Endothelial cell of umbilical vein (primary cell): ENCODE data around the gene LRIG1. TPM values are rescaled to one million over a fixed set of nuclear protein-coding genes. Genes with fewer than 3 reads are reported as not detected.

ENCODE experiments used
- BruUV-seq: library from RNA; stranded (reverse); fragments of 400-500 nt; replicated peaks from 2 replicates; lab custom pipeline; 2021; lab: Mats Ljungman, UMichigan
- CTCF ChIA-PET: fragments of 300-600, 350-600 bp; sonication (Branson Sonifier 250); formaldehyde crosslinking; loops from one replicate; lab custom pipeline; 2021; ENCODE audit warnings: antibody characterized with exemption, inconsistent platforms; lab: Charles Lee
- POLR2A ChIA-PET: fragments of 300-600, 350-600 bp; sonication (Branson Sonifier 250); formaldehyde crosslinking; loops from one replicate; lab custom pipeline; 2021; ENCODE audit warnings: antibody characterized with exemption, inconsistent platforms; lab: Charles Lee
- DNase-seq: peaks from one replicate; pipeline ENCODE4 v3.0.0-alpha.2; 2011; ENCODE audit warnings: low read depth, low spot score
- FAIRE-seq: peaks from 2 replicates; lab custom pipeline; 2011; peaks lifted over from hg19 to GRCh38; lab: Jason Lieb, UNC
- H2AFZ ChIP-seq: 2 replicates; pipeline ENCODE4 v1.6.0; 2012; ENCODE audit warnings: low read depth, low read length, control low read depth, inconsistent platforms
- H3K27ac ChIP-seq: 2 replicates; pipeline ENCODE4 v1.5.1; 2011; ENCODE audit warnings: low read depth, mild to moderate bottlenecking, control low read depth, low read length, moderate library complexity; ENCODE audit not compliant: insufficient read depth
- H3K27me3 ChIP-seq, 2 experiments: 2 replicates each; pipeline versions ENCODE4 v1.6.0 to v1.6.1; 2011; ENCODE audit warnings: low read length in 2 of 2, mixed read lengths in 1 of 2; ENCODE audit not compliant: control insufficient read depth in 2 of 2, insufficient read depth in 2 of 2
- H3K36me3 ChIP-seq, 2 experiments: 2 replicates in 1 of 2; 3 replicates in 1 of 2; pipeline ENCODE4 v1.5.1; 2011; ENCODE audit warnings: low read length in 2 of 2, mild to moderate bottlenecking in 1 of 2, moderate library complexity in 1 of 2; ENCODE audit not compliant: control insufficient read depth in 2 of 2, insufficient read depth in 2 of 2; ENCODE audit errors: extremely low read depth in 1 of 2
- H3K4me1 ChIP-seq: 3 replicates; pipeline ENCODE4 v1.5.1; 2011; ENCODE audit warnings: mild to moderate bottlenecking, low read length; ENCODE audit not compliant: control insufficient read depth, insufficient read depth; ENCODE audit errors: extremely low read depth
- H3K4me2 ChIP-seq: 2 replicates; pipeline ENCODE4 v1.6.1; 2011; ENCODE audit warnings: low read length, control low read depth, mixed read lengths; ENCODE audit not compliant: insufficient read depth
- H3K4me3 ChIP-seq, 3 experiments: fragments of 200-600 bp in 1 of 3; sonication (generic), shearing (Covaris generic) in 1 of 3; replicated peaks in 1 of 3; 2 replicates each; pipeline ENCODE4 v1.5.1; 2011 to 2016; ENCODE audit warnings: control low read depth in 3 of 3, low read length in 3 of 3, mild to moderate bottlenecking in 2 of 3, inconsistent platforms in 1 of 3, low read depth in 1 of 3, moderate library complexity in 1 of 3; ENCODE audit not compliant: insufficient read depth in 1 of 3
- H3K79me2 ChIP-seq: 2 replicates; pipeline ENCODE4 v1.6.0; 2012; ENCODE audit warnings: low read length, inconsistent platforms; ENCODE audit not compliant: control insufficient read depth, insufficient read depth
- H3K9ac ChIP-seq: replicated peaks from 2 replicates; pipeline ENCODE3; 2011; ENCODE audit warnings: low read length, control low read depth; ENCODE audit not compliant: insufficient read depth; ENCODE audit errors: extremely low read depth
- H3K9me1 ChIP-seq: replicated peaks from 3 replicates; pipeline ENCODE4 v1.6.0; 2011; ENCODE audit warnings: mild to moderate bottlenecking, low read length; ENCODE audit not compliant: control insufficient read depth, insufficient read depth; ENCODE audit errors: extremely low read depth
- H3K9me3 ChIP-seq: replicated peaks from 2 replicates; pipeline ENCODE4 v1.5.1; 2012; ENCODE audit warnings: low read length, inconsistent platforms; ENCODE audit not compliant: control insufficient read depth, insufficient read depth
- H4K20me1 ChIP-seq: replicated peaks from 2 replicates; pipeline ENCODE3; 2011; ENCODE audit warnings: mild to moderate bottlenecking, low read length; ENCODE audit not compliant: control insufficient read depth, insufficient read depth; ENCODE audit errors: extremely low read depth
- EZH2 ChIP-seq: IDR thresholded peaks from 2 replicates; pipeline ENCODE4 v1.6.1; 2012; ENCODE audit warnings: borderline replicate concordance, low read depth, mild to moderate bottlenecking, moderate library complexity, low read length, inconsistent platforms; ENCODE audit not compliant: severe bottlenecking
- FOS ChIP-seq: IDR thresholded peaks from 2 replicates; pipeline ENCODE4 v1.6.1; 2011; ENCODE audit warnings: mild to moderate bottlenecking, low read length, moderate library complexity, borderline replicate concordance; ENCODE audit not compliant: insufficient read depth
- GATA2 ChIP-seq: IDR thresholded peaks from 2 replicates; pipeline ENCODE4 v1.7.0; 2011; ENCODE audit warnings: low read depth, mild to moderate bottlenecking, moderate library complexity, mixed read lengths, low read length; ENCODE audit not compliant: insufficient read length, insufficient read depth
- JUN ChIP-seq: IDR thresholded peaks from 2 replicates; pipeline ENCODE4 v1.6.1; 2011; ENCODE audit warnings: borderline replicate concordance, low read depth; ENCODE audit not compliant: insufficient read length, insufficient read depth
- MAX ChIP-seq: IDR thresholded peaks from 2 replicates; pipeline ENCODE4 v1.6.1; 2011; ENCODE audit not compliant: insufficient read depth, insufficient read length
- MYC ChIP-seq: IDR thresholded peaks from one replicate; pipeline ENCODE4 v1.6.1; 2011; ENCODE audit warnings: mild to moderate bottlenecking, low read depth, low read length
- POLR2A ChIP-seq: IDR thresholded peaks from 2 replicates; pipeline ENCODE4 v1.6.1; 2012; ENCODE audit warnings: low read depth, mild to moderate bottlenecking, control low read depth, low read length
- POLR2AphosphoS5 ChIP-seq: IDR thresholded peaks from 2 replicates; pipeline ENCODE4 v1.6.1; 2012; ENCODE audit warnings: low read depth, mild to moderate bottlenecking, control low read depth, low read length, moderate library complexity; ENCODE audit not compliant: insufficient read depth
- dilution Hi-C: fragments of 300-500 bp; cut with MboI; formaldehyde crosslinking; loops from one replicate; pipeline ENCODE4 v1.15.0; 2019; ENCODE audit warnings: low sequenced_read_pairs; ENCODE audit not compliant: extremely low pct_ligation_motif_present
- intact Hi-C: fragments of 100-400 bp; cut with micrococcal nuclease; formaldehyde crosslinking; loops from one replicate; pipeline ENCODE4 v1.10.0; 2022
- polyA plus RNA-seq, 4 experiments: library from polyadenylated mRNA; depleted of rRNA in 3 of 4; stranded (reverse) in 3 of 4; unstranded in 1 of 4; fragments of >200 nt; gene quantifications; 2 replicates each; pipeline versions ENCODE4 v1.2.1 to v1.2.3, GENCODE V29; 2011 to 2012; ENCODE audit warnings: missing spikeins in 1 of 4
- total RNA-seq: library from RNA; stranded (reverse); gene quantifications from 2 replicates; pipeline ENCODE4 v1.2.3, GENCODE V29; 2021
- TF ChIP-seq, protein P1 (sequence below), 2 donors: IDR thresholded peaks; 1 replicate in 1 of 2; 2 replicates in 1 of 2; pipeline ENCODE4 v1.5.1; 2011; ENCODE audit warnings: low read length in 2 of 2, mild to moderate bottlenecking in 2 of 2, moderate library complexity in 2 of 2, control low read depth in 1 of 2, inconsistent platforms in 1 of 2, low read depth in 1 of 2; ENCODE audit not compliant: insufficient read depth in 1 of 2; ENCODE audit errors: extremely low read depth in 1 of 2

The LRIG1 gene
- total and polyA plus RNA-seq, 2 donors (not counting 3 experiments of a cell fraction or from before 2014, with no cell fraction given), result 50.3 to 52.2 TPM

GRCh38 chr3:66480666-66481065 is 20.2 kb downstream of the LRIG1 start:
- Histone ChIP-seq H3K4me1 (peaks cover 38% of the 10 kb centered on the region), H3K27me3 (no peaks in the 10 kb centered on the region), H3K9me3 (no peaks in the 10 kb centered on the region), H3K9me1 (no peaks in the 10 kb centered on the region), H3K36me3 (no peaks in the 10 kb centered on the region), H3K79me2 (peaks cover 68% of the 10 kb centered on the region), H3K4me3 (no peak overlapping the region), H3K9ac (no peak overlapping the region), H3K27ac (peak overlapping the region; percentile 51), H2AFZ (no peak overlapping the region), H4K20me1 (no peaks in the 10 kb centered on the region), H3K4me2 (peak overlapping the region; percentile 41)
- intact Hi-C loops (loop anchor here (1.0 kb wide), 2 partner anchors 8 to 12 kb away; no protein-coding TSS in a partner anchor), dilution Hi-C loops (no loop called here)
- no peak for TF ChIP-seq GATA2
- FAIRE-seq, result peak; percentile 87
- CTCF ChIA-PET, result interaction anchor here (1.0 to 1.5 kb wide), 5 partner anchors 9 to 342 kb away, joined by 3 to 5 read pairs (median 3); no protein-coding TSS in a partner anchor
- POLR2A ChIA-PET, result no interaction called here
- no TSS peak for BruUV-seq
- peak; percentile 77 for DNase-seq

DNA sequence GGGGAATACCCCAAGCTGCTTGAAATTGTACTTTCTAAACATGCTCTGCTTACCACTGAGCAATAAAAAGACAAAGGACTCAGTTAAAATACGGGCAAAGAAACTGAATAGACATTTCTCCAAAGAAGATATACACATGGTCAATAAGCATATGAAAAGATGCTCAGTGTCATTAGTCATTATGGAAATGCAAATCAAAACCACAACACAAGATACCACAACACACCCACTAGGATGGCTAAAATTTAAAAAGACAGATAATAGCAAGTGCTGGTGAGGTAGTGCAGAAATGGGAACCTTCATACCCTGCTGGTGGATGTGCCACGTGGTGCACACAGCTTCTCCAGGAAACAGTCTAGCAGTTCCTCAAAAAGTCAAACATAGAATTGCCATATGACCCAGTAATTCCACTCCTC is 21.3 kb downstream of the LRIG1 start:
- TF ChIP-seq GATA2 (no peak), JUN (no peak), FOS (no peak), MAX (no peak), MYC (no peak), POLR2A (no peak), EZH2 (no peak), POLR2AphosphoS5 (no peak)
- TF ChIP-seq, protein P1, sequence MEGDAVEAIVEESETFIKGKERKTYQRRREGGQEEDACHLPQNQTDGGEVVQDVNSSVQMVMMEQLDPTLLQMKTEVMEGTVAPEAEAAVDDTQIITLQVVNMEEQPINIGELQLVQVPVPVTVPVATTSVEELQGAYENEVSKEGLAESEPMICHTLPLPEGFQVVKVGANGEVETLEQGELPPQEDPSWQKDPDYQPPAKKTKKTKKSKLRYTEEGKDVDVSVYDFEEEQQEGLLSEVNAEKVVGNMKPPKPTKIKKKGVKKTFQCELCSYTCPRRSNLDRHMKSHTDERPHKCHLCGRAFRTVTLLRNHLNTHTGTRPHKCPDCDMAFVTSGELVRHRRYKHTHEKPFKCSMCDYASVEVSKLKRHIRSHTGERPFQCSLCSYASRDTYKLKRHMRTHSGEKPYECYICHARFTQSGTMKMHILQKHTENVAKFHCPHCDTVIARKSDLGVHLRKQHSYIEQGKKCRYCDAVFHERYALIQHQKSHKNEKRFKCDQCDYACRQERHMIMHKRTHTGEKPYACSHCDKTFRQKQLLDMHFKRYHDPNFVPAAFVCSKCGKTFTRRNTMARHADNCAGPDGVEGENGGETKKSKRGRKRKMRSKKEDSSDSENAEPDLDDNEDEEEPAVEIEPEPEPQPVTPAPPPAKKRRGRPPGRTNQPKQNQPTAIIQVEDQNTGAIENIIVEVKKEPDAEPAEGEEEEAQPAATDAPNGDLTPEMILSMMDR (IDR thresholded peaks at IDR 0.05; ENCODE audit: extremely low read depth in 1 of 2, insufficient read depth in 1 of 2, low read depth in 1 of 2, low read length in 2 of 2), result no peak
- FAIRE-seq (peak; percentile 73), DNase-seq (no peak)
- H3K79me2 ChIP-seq, result peaks cover 73% of the 10 kb centered on the region
- no peak overlapping the region for H3K4me2 ChIP-seq
- peaks cover 43% of the 10 kb centered on the region for H3K4me1 ChIP-seq
- H2AFZ ChIP-seq, result no peak overlapping the region
- intact Hi-C loops (no loop called here), dilution Hi-C loops (no loop called here)
- H3K4me3 ChIP-seq, result no peak overlapping the region
- no peaks in the 10 kb centered on the region for H3K36me3 ChIP-seq
- no peak overlapping the region for H3K27ac ChIP-seq
- H3K27me3 ChIP-seq, result no peaks in the 10 kb centered on the region
- BruUV-seq, result no TSS peak
- H3K9me3 ChIP-seq, result no peaks in the 10 kb centered on the region
- CTCF ChIA-PET, result interaction anchor here (0.6 to 1.9 kb wide), 4 partner anchors 8 to 88 kb away, joined by 3 to 4 read pairs (median 4); no protein-coding TSS in a partner anchor
- POLR2A ChIA-PET, result no interaction called here
- H3K9me1 ChIP-seq, result no peaks in the 10 kb centered on the region
- H3K9ac ChIP-seq, result no peak overlapping the region
- no peaks in the 10 kb centered on the region for H4K20me1 ChIP-seq
